Thyroid gland (tissue), 4 donors: ENCODE data around the gene KRI1. TPM values are rescaled to one million over a fixed set of nuclear protein-coding genes. Genes with fewer than 3 reads are reported as not detected.
A peak's percentile ranks its signal among the peaks of the same experiment; 100 is the strongest.

Source experiments
- DNase-seq, 2 donors: peaks; one replicate each; pipeline ENCODE4 v3.0.0-alpha.2; 2019
- H3K27ac ChIP-seq, 3 donors: fragments of 200-600 bp; sonication (generic); 1 replicate in 2 of 3; 2 replicates in 1 of 3; pipeline ENCODE4 v1.5.1; 2016 to 2019; ENCODE audit warnings: mild to moderate bottlenecking in 1 of 3, moderate library complexity in 1 of 3
- H3K27me3 ChIP-seq: fragments of 200-600 bp; sonication (generic); one replicate; pipeline ENCODE4 v1.5.1; 2019
- H3K36me3 ChIP-seq, 2 donors: fragments of 200-600 bp; sonication (generic); one replicate each; pipeline ENCODE4 v1.5.1; 2016 to 2019
- H3K4me1 ChIP-seq, 2 donors: fragments of 200-600 bp; sonication (generic); one replicate each; pipeline ENCODE4 v1.5.1; 2017 to 2019
- H3K4me3 ChIP-seq, 3 donors: fragments of 200-600 bp; sonication (generic); replicated peaks in 1 of 3; 1 replicate in 2 of 3; 2 replicates in 1 of 3; pipeline ENCODE4 v1.5.1; 2016; ENCODE audit warnings: mild to moderate bottlenecking in 1 of 3
- H3K9me3 ChIP-seq: fragments of 200-600 bp; sonication (generic); one replicate; pipeline ENCODE4 v1.5.1; 2017
- CTCF ChIP-seq, 6 experiments: fragments of 200-600 bp in 3 of 6; fragments of 450-650 bp in 3 of 6; sonication (generic) in 3 of 6; IDR thresholded peaks; one replicate each; pipeline ENCODE4 v1.5.1; 2016 to 2019; ENCODE audit warnings: antibody characterized with exemption in 6 of 6, mild to moderate bottlenecking in 2 of 6, inconsistent platforms in 1 of 6, moderate library complexity in 1 of 6
- POLR2A ChIP-seq, 2 donors: fragments of 450-650 bp; IDR thresholded peaks; one replicate each; pipeline ENCODE4 v1.6.1; 2017; ENCODE audit warnings: antibody characterized with exemption in 2 of 2, mild to moderate bottlenecking in 2 of 2, moderate library complexity in 1 of 2
- WGBS, 2 donors: methylation state at CpG; one replicate each; pipeline ENCODE4 v1.1.5; 2017; 5-methylcytosine and 5-hydroxymethylcytosine counted together
- intact Hi-C: fragments of 100-400 bp; cut with DNase I; formaldehyde crosslinking; loops from one replicate; pipeline ENCODE4 v1.15.1; 2023
- total RNA-seq, 4 donors: library from RNA; depleted of rRNA; stranded (reverse); fragments of >200 nt; gene quantifications; one replicate each; pipeline ENCODE4 v1.2.3, GENCODE V29; 2016

KRI1 gene
- total RNA-seq, 4 donors from 2014 or later: 17.3 to 49.7 (median 28.2) TPM

- no peak for TF ChIP-seq CTCF (IDR thresholded peaks at IDR 0.05)
- Histone ChIP-seq H3K4me1 (peaks cover 8 to 16% of the 10 kb centered on the region in 2 donors), H3K27ac (no peak overlapping the region), H3K27me3 (no peaks in the 10 kb centered on the region), H3K4me3 (no peak overlapping the region), H3K9me3 (no peaks in the 10 kb centered on the region), H3K36me3 (no peaks in the 10 kb centered on the region)
- no peak for DNase-seq
- intact Hi-C loops: no loop called here
- WGBS, 2 donors: 68 to 81% methylated on average over 5 of the region's 5 CpGs
Observed at GRCh38 chr19:10600149-10600548, 34.3 kb upstream of the KRI1 start.

GRCh38 chr19:10593820-10594637 is 28.2 kb upstream of the KRI1 start:
- DNase-seq: peak; percentile 25 to 48
- TF ChIP-seq CTCF (IDR thresholded peaks at IDR 0.05) (no peak), POLR2A (IDR thresholded peaks at IDR 0.05) (no peak)

GRCh38 chr19:10593148-10593547 is 27.3 kb upstream of the KRI1 start:
- no peak overlapping the region for H3K27ac ChIP-seq
- TF ChIP-seq POLR2A (IDR thresholded peaks at IDR 0.05) (no peak), CTCF (IDR thresholded peaks at IDR 0.05) (no peak)
- no peaks in the 10 kb centered on the region for H3K36me3 ChIP-seq
- no peak overlapping the region for H3K4me3 ChIP-seq
- intact Hi-C loops: no loop called here
- WGBS, 2 donors: 85 to 93% methylated on average over 7 of the region's 7 CpGs
- H3K9me3 ChIP-seq: no peaks in the 10 kb centered on the region
- no peaks in the 10 kb centered on the region for H3K27me3 ChIP-seq
- peaks cover 0 to 8% of the 10 kb centered on the region in 2 donors for H3K4me1 ChIP-seq
- DNase-seq: no peak

More at GRCh38 chr19:10593820-10594637, 28.2 kb upstream of the KRI1 start:
- intact Hi-C loops: no loop called here
- H3K36me3 ChIP-seq: no peaks in the 10 kb centered on the region
- no peak overlapping the region for H3K4me3 ChIP-seq
- H3K9me3 ChIP-seq: no peaks in the 10 kb centered on the region
- no peaks in the 10 kb centered on the region for H3K27me3 ChIP-seq
- H3K4me1 ChIP-seq: peaks cover 0 to 8% of the 10 kb centered on the region in 2 donors
- WGBS, 2 donors: 80 to 81% methylated on average over 9 of the region's 9 CpGs
- peak overlapping the region in 2 of 3 donors; percentile 30 to 59 for H3K27ac ChIP-seq

- no peaks in the 10 kb centered on the region for H3K27me3 ChIP-seq
- no peaks in the 10 kb centered on the region for H3K9me3 ChIP-seq
- peaks cover 0 to 5% of the 10 kb centered on the region in 2 donors for H3K4me1 ChIP-seq
- DNase-seq: no peak
- no peak overlapping the region for H3K4me3 ChIP-seq
- no peak overlapping the region for H3K27ac ChIP-seq
- 88 to 95% methylated on average over 2 of the region's 2 CpGs for WGBS, 2 donors
- intact Hi-C loops: no loop called here
- no peaks in the 10 kb centered on the region for H3K36me3 ChIP-seq
- no peak for TF ChIP-seq POLR2A (IDR thresholded peaks at IDR 0.05)
- no peak for TF ChIP-seq CTCF (IDR thresholded peaks at IDR 0.05)
Observed at GRCh38 chr19:10587839-10588150, 22.0 kb upstream of the KRI1 start.

GRCh38 chr19:10587022-10587838 is 21.4 kb upstream of the KRI1 start, which contains the start of gene AP1M2:
TSS of gene AP1M2 (minus strand) at chr19:10587312. CDS start at chr19:10587231, 81 bp downstream.
- Histone ChIP-seq H3K27me3 (no peaks in the 10 kb centered on the region), H3K4me1 (peaks cover 0 to 5% of the 10 kb centered on the region in 2 donors), H3K4me3 (peak within 1 kb of the TSS; percentile 12 to 53 (median 50)), H3K36me3 (no peaks in the 10 kb centered on the region), H3K27ac (peak within 1 kb of the TSS in 2 of 3 donors; percentile 50 to 53), H3K9me3 (no peaks in the 10 kb centered on the region)
- TF ChIP-seq POLR2A (IDR thresholded peaks at IDR 0.05): no peak
- no peak for TF ChIP-seq CTCF (IDR thresholded peaks at IDR 0.05)
- intact Hi-C loops: no loop called here
- peak; percentile 60 to 61 for DNase-seq
- 22 to 27% methylated on average over 16 to 34 of the region's 35 CpGs for WGBS, 2 donors
